HG02870 (cell line): ENCODE data around the gene TDRD12.

ENCODE experiments used
- ATAC-seq: cut with Tn5 transposase; IDR thresholded peaks from one replicate; pipeline ENCODE4 v1.9.1; 2021; ENCODE audit warnings: mild to moderate bottlenecking, moderate library complexity; ENCODE audit not compliant: unreplicated experiment

TDRD12 gene

DNA sequence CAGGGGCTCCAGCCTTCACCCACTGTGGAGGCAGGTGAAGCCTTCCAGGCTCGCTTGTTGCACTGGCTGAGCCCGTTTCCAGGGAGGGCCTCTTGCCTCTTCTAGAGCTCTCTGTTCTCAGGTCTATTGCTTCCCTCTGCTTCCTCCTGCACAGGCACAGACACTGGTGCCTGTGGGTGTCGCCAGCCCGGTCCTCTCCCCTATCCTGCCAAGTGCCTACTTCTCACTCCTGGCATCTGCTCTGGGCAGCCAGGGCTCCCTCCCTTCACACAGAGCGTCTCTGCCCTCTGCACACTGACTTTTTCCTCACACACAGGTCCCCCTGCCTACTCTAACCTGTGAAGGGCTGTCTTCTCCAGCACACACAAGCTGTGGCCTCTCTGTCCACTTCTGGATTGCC, 89.7 kb downstream of the TDRD12 start:
- no peak for ATAC-seq

DNA sequence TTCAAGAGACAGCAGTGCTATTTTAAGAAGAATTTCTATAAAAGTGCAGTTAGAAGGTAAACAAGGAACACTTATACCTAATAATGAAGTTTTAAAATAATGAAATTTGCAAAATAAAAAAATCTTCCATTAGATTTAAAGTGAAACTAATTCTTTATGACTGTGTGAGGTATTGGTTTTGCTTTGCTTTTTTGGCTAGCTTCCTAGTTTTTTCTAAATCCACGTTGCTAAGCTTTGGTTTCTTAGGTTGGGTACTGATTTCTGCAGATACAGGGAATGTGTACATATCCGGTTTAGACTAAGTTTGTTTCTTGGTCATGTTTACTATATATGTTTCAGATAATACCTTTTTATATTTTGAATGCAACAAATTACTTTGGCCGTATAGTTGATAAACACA, 90.2 kb downstream of the TDRD12 start:
- ATAC-seq: no peak

DNA sequence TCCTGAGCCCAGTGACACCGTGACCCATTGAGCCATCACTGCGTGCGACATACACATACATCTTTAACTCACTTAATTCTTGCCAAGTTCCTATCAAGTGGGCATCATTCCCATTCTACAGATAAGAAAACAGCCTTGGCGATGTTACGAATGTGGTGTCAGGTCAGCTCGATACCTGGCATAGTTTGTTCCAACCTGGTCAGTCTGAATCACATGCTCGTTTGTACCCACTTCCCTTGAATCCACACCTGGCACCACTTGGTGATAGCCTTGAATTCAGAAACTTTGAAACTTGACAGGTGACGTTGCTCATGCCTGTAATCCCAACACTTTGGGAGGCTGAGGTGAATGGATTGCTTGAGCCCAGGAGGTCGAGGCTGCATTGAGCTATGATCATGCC, 90.9 kb downstream of the TDRD12 start:
- no peak for ATAC-seq

DNA sequence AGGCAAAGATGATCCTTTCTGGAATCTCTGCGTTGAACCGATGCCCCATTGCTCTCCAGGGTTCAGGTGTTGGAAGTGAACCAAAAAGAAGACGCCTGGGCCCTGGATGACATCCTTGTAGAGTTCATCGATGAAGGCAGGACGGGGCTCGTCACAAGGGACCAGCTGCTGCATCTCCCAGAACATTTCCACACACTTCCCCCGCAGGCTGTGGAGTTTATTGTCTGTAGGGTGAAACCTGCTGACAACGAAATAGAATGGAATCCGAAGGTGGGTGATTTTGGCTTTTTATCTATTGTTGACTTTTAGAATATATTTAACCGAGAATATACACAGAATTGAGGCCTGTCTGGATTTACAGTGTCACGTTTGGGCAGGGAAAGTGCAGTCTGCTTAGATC, 91.6 kb downstream of the TDRD12 start:
- ATAC-seq: no peak

DNA sequence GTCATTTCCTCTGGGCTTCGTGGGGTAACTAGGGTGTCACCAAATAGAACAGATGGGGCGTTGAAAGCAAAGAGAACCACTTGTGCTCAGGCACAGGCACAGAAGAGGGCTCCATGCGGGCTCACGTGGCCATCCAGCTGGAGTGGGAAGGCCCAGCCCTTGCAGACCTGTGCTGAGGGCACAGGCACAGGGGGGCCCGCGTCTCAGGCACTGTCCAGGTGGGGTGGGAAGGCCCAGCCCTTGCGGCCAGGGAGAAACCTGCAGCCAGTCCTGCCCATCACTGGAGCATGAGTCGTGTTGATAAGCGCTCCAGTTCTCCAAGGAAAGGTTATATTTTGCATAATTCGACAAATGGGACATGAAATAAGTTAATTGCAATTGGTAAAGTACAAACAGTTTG, 92.5 kb downstream of the TDRD12 start:
- ATAC-seq: no peak

DNA sequence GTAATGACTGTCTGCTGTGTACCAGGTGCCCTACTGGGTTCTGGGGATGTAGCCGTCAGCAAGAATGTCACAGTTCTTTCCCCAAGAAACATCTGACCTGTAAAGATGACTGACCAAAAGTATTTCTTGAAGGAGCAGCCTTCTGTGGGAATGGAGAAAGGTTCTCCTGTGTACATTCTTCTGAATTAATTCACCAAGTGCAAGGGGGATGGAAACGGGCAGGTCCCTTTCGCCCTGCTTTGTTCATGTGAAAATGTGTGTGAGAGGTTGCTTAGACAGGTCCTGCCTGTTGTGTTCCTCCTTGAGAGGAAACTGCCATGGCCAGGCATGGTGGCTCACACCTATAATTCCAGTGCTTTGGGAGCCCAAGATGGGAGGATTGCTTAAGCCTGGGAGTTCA, 93.0 kb downstream of the TDRD12 start:
- no peak for ATAC-seq

DNA sequence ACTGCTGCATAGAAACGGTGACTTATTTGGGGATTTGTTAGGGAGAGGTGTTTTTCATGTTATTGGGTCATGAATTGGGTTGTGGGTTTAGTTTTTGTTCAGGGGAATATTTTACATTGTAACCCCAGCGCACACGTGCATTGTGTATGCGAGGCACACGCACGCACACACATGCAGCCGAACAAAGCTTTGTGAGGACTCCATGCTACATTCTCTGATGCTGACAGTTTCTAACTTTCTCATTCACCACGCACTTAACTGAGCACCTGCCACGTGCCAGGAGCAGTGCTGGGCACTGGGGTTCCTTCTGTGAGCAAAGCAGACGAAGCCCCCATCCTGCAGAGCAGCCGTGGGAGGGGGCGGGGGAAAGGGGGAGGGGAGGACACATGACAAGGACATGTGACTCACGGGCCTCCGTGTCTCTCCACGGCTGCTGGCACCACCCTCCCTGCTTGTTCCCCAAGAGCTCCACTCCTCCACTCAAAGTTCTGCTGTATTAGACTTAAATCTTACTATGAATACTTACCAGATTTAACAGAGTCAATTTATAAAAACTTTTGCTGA, 94.4 kb downstream of the TDRD12 start:
- no peak for ATAC-seq

DNA sequence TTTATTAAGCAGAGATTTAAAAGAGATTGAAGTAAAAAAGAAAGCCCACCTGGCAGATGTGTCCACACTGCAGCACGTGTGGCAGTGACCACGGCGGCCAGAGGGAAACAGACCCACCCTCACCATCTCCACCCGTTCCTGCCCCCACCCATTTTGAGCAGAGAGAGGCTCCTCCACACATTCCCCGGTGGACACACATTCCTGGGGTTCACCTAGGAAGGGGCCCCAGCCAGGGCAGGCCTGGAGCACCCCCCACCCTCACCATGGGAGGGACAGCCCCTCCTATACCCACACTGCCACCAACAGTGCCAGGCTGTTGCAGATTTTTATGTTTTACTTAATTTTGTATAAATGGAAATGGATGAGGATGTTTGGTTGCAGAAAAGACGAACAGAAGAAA, 95.1 kb downstream of the TDRD12 start:
- ATAC-seq: no peak

DNA sequence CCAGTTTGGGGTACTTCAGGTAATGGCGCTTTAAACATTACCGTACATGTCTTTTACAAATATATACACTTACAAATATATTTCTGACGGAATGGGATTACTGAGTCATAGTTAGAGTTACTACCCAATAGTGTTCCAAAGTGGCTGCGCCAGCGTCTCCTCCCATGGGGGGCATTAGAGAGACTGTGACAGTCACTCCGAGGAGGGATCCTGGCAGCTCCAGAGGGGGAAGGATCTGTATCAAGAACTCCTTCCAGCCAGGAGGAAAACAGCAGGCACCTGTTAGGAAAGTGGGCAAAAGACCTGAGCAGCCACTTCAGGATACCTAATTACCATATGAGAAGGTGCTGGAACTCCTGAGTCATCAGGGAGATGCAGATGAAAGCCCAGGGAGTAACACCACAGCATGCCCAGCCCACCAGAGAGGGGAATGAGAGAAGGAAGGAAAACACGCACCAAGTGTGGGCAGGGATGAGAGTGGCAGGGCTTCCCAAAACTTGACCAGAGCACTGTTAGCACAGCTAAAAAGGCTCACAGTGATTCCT, 97.1 kb downstream of the TDRD12 start:
- no peak for ATAC-seq

DNA sequence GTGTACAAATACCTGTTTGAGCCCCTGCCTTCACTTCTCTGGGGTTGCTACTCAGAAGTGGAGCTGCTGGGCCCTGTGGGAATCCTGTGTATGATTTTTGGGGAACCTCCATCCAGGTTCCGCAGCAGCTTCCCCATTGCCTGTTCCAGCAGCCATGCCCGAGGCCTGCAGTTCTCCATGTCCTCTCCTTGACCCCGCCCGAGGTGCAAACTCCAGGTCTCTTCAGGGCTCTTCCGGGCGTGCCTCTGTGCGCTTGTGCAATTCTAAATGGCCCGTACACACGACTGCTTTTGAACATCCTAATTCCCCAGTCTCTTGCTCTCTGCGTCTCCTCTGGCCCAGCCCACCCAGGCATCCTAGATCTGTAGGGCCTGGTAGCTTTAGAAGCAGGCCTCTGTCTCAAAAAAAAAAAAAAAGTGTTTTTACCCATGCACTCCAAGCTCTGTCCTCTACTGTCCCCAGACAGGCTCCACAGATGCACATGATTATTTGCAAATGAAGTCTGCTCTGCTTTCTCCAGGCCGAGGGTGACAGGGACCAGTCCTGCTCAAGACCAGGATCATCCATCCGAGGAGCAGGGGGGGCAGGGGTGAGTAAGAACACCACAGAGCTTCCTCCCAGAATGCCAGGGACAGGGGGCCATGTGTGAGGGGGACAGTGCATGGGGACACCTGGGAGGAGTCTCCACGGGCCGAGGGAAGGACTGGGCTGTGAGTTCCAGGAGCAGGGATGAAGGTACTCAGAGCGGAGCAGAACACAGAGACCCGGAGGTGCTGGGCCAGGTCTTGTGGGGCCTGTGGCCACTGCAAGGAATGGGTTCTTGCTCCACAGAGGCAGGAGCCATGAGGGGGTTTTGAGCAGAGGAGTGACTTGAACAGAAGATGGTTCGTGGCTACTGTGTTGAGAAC, 98.3 kb downstream of the TDRD12 start:
- no peak for ATAC-seq

DNA sequence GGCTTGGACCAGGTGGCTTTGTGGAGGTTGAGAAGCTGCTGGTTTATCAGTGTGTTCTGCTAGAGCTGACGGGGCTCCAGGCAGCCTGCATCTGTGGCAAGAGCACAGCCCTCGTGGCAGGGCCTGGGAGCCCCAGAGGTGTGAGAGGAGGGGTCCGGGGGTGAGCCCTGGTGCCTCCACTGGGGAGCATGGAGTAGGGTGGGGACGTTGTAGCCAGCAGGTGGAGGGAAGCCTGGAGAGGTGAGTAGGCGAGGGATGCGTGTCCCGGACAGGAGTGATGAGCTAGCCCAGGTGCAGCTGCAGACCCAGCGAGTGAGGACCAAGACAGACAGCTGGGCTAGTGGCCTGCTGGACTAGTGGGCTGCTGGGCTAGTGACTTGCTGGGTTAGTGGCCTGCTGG, 99.0 kb downstream of the TDRD12 start:
- no peak for ATAC-seq

DNA sequence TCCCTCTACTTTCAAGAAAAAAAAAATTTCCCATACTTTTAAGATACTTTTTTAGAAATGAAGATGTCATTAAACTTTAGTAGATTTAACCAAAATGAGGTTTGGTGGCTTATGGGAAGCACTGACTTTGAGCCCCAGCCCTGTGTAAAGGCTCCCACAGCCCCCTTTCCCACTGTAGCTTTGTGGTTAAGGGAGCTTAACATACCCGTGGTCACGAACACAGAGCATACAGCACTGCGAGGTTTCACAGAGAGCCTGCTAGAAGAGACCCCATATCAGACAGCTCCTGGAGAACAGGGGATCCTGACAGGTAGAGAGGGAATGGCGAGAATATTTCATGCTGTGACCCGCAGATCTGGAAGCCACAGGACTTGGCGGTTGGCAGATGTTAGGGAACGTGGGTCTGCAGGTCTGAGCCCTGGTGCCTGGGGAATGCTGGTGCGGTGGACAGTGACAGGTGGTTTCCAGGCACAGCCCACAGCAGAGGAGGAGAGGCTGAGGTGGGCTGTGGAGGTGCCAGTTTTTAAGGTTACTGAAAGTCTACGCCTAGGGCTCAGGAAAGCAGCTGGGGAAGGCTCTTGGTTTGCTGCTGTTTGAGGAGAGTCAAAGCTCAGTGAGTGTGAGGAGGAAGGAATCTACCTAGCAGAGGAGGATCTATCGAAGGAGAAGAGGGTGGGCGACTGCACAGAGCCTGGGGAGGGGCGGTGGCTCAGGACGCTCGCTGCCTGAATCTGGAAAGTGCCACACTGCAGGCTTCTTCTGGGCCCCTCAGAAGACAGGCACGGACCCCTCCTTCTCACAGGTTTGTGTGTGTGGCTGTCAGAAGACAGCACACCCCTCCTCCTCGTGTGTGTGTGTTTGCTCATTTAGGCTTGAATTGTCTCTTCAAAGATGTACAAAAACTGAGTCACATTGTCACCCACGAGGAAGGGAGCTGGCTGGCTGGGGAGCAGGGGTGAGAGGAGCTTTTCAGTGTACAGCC, 100.1 kb downstream of the TDRD12 start:
- no peak for ATAC-seq

DNA sequence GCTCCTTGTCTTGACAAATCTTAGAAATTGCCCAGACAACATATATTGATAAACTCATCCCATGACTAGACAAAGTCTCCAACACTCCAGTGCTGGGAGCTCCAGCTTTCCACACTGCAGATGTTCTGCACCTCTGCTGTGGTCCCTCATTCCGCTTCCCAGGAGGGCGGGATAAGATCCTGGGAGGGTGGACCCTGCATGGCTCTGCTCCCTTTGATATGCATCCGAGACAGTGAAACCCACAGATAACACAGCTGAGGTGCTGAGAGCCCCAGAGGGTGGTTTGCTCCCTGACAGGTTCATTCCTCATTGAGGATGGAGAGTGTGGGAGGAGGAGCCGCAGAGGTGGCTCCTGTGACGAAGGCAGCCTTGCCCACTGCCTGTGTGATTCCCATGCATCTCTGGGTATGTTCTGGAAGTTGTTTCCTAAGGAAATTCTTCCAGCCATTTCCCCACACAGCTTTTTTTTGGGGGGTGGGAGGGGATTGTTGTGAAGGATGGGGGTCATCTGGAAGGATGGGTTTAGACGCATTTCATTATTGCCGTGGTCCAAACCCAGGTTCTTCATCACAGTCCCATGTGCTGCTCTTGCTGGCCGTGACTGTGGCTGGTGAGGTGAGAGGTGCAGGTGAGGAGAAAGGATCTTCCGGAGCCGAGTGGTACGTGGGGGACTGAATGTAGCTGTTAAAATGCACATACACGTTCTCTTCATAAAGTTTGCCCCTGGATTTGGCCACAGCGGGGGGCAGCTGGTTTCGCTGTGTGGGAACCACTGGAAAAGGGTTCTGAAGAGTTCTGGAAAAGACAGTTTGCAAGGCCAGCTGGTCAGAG, 103.6 kb downstream of the TDRD12 start:
- ATAC-seq: no peak

DNA sequence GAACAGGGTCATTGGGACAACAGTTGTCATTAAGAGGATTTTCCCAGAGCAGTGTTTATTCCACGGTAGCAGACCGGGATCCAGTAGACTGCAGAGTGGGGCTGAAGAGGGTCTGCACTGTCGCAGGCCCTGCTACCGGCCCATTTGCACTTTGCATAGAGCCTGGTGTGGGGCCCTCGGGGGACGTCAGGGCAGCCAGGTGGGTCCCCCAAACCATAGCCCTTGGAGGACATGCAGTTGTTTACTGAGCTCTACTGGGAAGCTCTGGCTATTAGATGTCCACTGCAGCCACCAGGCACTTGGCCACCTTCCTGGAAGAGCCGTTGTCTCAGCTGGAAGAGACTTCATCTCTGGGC, 104.2 kb downstream of the TDRD12 start:
- ATAC-seq: no peak

DNA sequence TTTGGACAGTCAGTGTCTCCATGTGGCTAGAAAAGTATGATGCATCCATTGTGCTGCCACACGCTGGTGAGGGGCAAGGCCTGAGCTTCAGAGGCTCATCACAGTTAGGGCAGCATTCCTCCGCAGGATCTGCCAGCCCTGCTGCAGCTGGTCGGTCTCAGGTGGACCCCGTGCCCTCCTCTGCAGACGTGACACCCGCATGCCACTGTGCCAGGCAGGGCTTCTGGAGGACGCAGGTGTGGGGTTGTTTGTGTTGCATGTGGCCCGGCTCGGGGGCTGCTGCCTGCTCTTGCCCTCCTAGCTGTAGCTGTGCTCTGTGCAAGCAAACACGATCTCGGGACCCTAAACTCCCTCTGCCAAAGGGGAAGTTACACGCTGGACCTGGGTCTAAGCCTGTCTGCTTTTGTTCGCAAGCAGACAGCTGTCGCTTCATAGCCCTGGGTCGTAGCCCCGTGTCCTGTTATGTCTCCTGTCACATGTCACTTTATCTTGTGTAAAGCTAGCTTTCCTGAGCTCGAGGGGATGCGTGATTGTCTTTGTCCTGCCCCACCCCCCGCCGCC, 104.7 kb downstream of the TDRD12 start:
- no peak for ATAC-seq

DNA sequence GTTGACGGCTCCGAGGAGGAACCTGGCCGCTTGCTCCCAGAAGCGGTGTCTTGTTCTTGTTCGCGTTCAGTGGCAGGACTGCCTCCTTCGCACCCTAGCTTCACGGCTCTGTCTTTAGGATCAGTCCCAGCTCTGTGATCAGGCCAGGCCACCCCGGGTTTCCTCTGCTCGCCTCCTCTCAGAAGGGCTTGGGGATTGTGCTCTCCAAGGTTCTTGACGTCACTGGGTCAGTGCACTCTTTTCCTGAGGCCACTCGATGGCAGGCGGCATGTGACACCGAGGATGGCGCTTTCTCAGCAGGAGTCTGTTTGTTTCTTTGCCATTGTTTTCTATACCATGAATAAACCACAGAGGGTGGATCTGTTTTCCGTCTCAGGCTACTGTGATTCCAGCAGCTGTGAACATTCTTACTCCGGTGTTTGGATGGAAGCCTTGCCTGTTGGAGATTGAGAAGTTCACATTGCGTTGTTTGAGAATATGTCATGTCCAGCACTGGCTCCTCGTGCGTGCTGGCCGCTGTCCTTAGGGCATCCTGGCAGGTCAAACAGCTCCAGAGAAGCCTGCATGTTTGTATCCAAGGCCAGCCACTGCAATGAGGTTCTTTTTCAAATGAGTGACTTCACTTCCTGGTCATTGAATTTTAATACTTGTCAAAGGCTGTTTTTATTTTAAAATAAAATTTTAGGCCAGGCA, 105.5 kb downstream of the TDRD12 start:
- ATAC-seq: no peak

DNA sequence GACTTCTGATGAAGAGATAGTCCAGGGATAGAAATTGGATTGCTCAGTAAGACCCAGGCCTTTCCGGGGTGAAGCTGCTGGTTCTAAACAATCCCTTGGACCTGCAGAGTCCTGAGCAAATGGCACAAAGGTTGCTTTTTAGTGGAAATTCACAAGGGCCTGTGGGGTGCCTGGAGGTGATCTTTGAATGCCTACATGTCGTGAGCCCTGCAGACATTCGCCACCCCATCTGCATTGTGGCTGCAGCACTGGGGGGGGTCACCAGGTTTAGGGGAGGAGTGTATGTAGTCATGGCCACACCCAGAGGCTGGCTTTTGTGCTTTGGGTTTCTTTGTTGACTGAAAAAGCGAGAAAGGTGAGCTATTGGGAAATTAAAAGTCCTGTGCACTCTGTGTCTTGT, 108.6 kb downstream of the TDRD12 start:
- ATAC-seq: no peak

DNA sequence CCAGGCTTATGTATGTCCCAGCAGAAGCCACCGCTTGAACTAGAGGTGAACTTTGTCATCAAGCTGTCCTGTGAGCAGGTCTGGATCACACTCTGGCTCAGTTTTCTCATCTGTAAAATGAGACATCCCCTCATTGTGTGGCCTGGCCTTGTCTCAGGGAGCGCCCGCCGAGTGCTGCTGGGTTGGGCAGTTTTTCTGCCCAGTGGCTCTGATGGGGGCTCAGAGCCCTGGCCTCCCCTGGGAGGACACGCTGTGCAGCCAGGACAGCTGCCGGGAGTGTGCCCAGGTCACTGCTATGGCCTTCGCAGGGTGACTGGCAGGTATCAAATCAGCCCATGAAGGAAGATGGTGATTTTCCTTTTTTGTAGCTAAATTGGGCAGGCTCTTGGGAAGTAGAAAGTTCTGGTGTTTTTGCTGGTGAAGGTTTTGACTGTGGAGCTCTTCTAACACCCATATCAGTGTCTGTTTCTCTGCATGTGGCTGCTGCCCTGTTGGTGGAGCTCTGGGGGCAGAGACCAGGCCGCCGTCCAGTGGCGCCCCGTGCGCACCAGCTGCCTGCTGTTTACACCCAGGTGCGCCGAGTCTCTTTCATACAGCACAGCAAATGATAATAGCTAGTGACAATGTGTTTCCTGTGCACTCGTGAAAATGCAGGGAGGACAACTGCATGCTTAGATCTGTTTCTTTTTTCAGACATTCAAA, 109.2 kb downstream of the TDRD12 start:
- ATAC-seq: no peak

DNA sequence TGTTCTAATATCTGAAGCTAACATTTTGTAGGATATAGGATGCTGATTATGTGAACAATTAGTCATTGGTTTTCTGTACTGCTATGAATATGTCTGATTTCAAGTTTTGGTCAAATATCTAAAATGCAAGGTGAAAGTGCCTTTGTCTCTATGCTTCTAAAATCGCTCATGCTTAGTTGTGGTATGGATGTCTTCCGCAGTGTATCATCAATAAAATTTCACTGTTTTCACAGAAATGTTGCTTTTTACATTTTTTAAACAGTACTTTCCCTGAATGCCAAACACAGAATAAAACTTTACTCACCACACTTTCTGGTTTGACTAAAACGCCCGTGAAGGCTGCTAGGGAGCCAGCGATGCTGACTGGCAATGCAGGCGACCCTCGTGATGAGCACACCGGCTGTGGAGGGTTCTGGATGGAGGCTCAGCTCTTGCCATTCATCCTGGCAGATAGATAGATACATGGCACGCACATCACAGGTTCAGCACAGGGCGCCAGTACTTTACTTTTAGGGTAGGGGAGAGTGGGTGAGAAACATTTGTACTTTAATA, 109.9 kb downstream of the TDRD12 start:
- ATAC-seq: no peak
